Measurements from ENCODE around the gene MVK.

DNA sequence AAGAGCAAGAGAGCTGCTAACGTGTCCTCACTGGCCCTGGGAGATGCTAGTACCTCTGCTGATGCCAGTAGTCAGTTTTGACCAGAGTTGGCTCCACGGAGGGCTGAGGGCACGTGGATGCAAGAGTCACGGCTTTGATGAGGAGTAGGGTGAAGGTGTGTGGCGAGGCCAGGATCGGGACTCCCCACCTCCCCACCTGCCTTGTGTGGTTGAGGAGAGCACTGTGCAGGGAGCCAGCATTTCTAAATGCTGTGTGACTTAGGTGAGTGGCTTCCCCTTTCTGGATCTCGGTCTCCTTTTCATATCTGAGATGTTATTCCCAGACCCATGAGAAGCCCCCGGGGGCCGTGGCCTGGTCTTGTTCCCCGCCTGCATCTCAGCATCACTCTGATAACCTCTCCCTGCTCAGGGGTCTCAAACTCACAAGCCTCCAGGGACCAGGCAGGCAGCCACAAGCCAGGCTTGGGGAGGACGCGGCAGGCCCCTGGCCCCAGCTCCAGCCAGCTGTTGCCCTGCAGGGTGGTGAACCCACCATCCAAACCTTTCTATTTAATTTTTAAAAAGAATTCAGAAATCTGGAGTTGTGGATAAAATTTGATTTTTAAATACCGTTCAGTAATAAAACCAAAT, 32.1 kb downstream of the MVK start:
- TF ChIP-seq, protein P1, sequence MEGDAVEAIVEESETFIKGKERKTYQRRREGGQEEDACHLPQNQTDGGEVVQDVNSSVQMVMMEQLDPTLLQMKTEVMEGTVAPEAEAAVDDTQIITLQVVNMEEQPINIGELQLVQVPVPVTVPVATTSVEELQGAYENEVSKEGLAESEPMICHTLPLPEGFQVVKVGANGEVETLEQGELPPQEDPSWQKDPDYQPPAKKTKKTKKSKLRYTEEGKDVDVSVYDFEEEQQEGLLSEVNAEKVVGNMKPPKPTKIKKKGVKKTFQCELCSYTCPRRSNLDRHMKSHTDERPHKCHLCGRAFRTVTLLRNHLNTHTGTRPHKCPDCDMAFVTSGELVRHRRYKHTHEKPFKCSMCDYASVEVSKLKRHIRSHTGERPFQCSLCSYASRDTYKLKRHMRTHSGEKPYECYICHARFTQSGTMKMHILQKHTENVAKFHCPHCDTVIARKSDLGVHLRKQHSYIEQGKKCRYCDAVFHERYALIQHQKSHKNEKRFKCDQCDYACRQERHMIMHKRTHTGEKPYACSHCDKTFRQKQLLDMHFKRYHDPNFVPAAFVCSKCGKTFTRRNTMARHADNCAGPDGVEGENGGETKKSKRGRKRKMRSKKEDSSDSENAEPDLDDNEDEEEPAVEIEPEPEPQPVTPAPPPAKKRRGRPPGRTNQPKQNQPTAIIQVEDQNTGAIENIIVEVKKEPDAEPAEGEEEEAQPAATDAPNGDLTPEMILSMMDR (IDR thresholded peaks at IDR 0.05): no peak
- no peak for TF ChIP-seq POLR2AphosphoS5 (IDR thresholded peaks at IDR 0.05)

All from breast epithelium (tissue), 3 donors.